Airway epithelial cell (primary cell): ENCODE measurements around the gene KRTAP10-10. TPM values are rescaled to one million over a fixed set of nuclear protein-coding genes. Genes with fewer than 3 reads are reported as not detected.

ENCODE experiments used
- total RNA-seq: library from RNA; depleted of rRNA; stranded (reverse); fragments of >200 nt; gene quantifications from 2 replicates; pipeline ENCODE4 v1.2.3, GENCODE V29; 2015

KRTAP10-10 gene
- total RNA-seq = not detected in 2 replicates

GRCh38 chr21:44637018-44637850 lies at the start of gene KRTAP10-10:
TSS of gene KRTAP10-10 (plus strand) at chr21:44637356. CDS start at chr21:44637418, 62 bp downstream.

GRCh38 chr21:44592446-44593311 lies 44.5 kb upstream of the KRTAP10-10 start, which contains the start of gene KRTAP10-6:
TSS of gene KRTAP10-6 (minus strand) at chr21:44592505. CDS start at chr21:44592484, 21 bp downstream.

GRCh38 chr21:44600118-44600978 lies 36.8 kb upstream of the KRTAP10-10 start, which contains the start of gene KRTAP10-7:
TSS of gene KRTAP10-7 (plus strand) at chr21:44600597. CDS start at chr21:44600622, 25 bp downstream.

GRCh38 chr21:44612029-44612486 lies 25.1 kb upstream of the KRTAP10-10 start, which contains the start of gene KRTAP10-8:
TSS of gene KRTAP10-8 (plus strand) at chr21:44612079. CDS start at chr21:44612101, 22 bp downstream.

GRCh38 chr21:44626673-44627143 lies 10.4 kb upstream of the KRTAP10-10 start, which contains the start of gene KRTAP10-9:
TSS of gene KRTAP10-9 (plus strand) at chr21:44627093. CDS start at chr21:44627172, 79 bp downstream.

GRCh38 chr21:44646366-44647221 lies 9.4 kb downstream of the KRTAP10-10 start, which contains the start of gene KRTAP10-11:
TSS of gene KRTAP10-11 (plus strand) at chr21:44646414. CDS start at chr21:44646459, 45 bp downstream.

GRCh38 chr21:44654576-44655175 lies 17.5 kb downstream of the KRTAP10-10 start, which contains the start of gene KRTAP12-4:
TSS of gene KRTAP12-4 (minus strand) at chr21:44654659. CDS start at chr21:44654614, 45 bp downstream.

GRCh38 chr21:44657635-44658540 lies 20.7 kb downstream of the KRTAP10-10 start, which contains the start of gene KRTAP12-3:
TSS of gene KRTAP12-3 (plus strand) at chr21:44657932. CDS start at chr21:44657980, 48 bp downstream.

GRCh38 chr21:44666401-44667320 lies 29.5 kb downstream of the KRTAP10-10 start, which contains the start of gene KRTAP12-2:
TSS of gene KRTAP12-2 (minus strand) at chr21:44666927. CDS start at chr21:44666886, 41 bp downstream.

GRCh38 chr21:44681861-44682579 lies 44.9 kb downstream of the KRTAP10-10 start, which contains the start of gene KRTAP12-1:
TSS of gene KRTAP12-1 (minus strand) at chr21:44682163. CDS start at chr21:44682123, 40 bp downstream.

Other genes starting within 250 kb of the KRTAP10-10 start
- gene LRRC3, start 181.8 kb upstream of the KRTAP10-10 start, total RNA-seq = 0.60 and 1.1 TPM in 2 replicates
- gene KRTAP10-1, start 97.2 kb upstream of the KRTAP10-10 start, total RNA-seq = not detected in 2 replicates
- gene KRTAP10-2, start 85.9 kb upstream of the KRTAP10-10 start, total RNA-seq = not detected in 2 replicates
- gene KRTAP10-3, start 78.6 kb upstream of the KRTAP10-10 start, total RNA-seq = not detected in 2 replicates
- not detected in 2 replicates for gene KRTAP10-4, start 63.6 kb upstream of the KRTAP10-10 start, total RNA-seq
- not detected in 2 replicates for gene KRTAP10-5, start 56.8 kb upstream of the KRTAP10-10 start, total RNA-seq
- gene KRTAP10-6, start 44.9 kb upstream of the KRTAP10-10 start, total RNA-seq = not detected in 2 replicates
- gene KRTAP10-7, start 36.8 kb upstream of the KRTAP10-10 start, total RNA-seq = not detected in 2 replicates
- gene KRTAP10-8, start 25.3 kb upstream of the KRTAP10-10 start, total RNA-seq = not detected in 2 replicates
- gene KRTAP10-9, start 10.3 kb upstream of the KRTAP10-10 start, total RNA-seq = not detected in 2 replicates
- not detected in 2 replicates for gene KRTAP10-11, start 9.1 kb downstream of the KRTAP10-10 start, total RNA-seq
- not detected in 2 replicates for gene KRTAP12-4, start 17.3 kb downstream of the KRTAP10-10 start, total RNA-seq
- not detected in 2 replicates for gene KRTAP12-3, start 20.6 kb downstream of the KRTAP10-10 start, total RNA-seq
- not detected in 2 replicates for gene KRTAP12-2, start 29.6 kb downstream of the KRTAP10-10 start, total RNA-seq
- not detected in 2 replicates for gene KRTAP12-1, start 44.8 kb downstream of the KRTAP10-10 start, total RNA-seq
- gene KRTAP10-12, start 59.8 kb downstream of the KRTAP10-10 start, total RNA-seq = not detected in 2 replicates
- gene TSPEAR, start 74.2 kb downstream of the KRTAP10-10 start, total RNA-seq = not detected in 2 replicates
- gene UBE2G2, start 164.5 kb downstream of the KRTAP10-10 start, total RNA-seq = 39.3 and 43.9 TPM in 2 replicates
- gene SUMO3, start 180.7 kb downstream of the KRTAP10-10 start, total RNA-seq = 74.9 and 75.6 TPM in 2 replicates
- gene PTTG1IP, start 236.3 kb downstream of the KRTAP10-10 start, total RNA-seq = 96.2 and 122 TPM in 2 replicates